Natural killer cell (primary cell): Measurements from ENCODE around the gene COL8A1. TPM values are rescaled to one million over a fixed set of nuclear protein-coding genes. Genes with fewer than 3 reads are reported as not detected.

Source experiments
- ATAC-seq, 3 donors: fragments of 150-1000 bp in 2 of 3; fragments of 200-7000 bp in 1 of 3; cut with Tn5 transposase; 1 replicate in 1 of 3; 2 replicates in 2 of 3; pipeline ENCODE4 v1.10.0; 2021; ENCODE audit warnings: mild to moderate bottlenecking in 2 of 3, moderate library complexity in 2 of 3
- DNase-seq, 2 donors: peaks; one replicate each; pipeline versions ENCODE4 v3.0.0 to v3.0.0-alpha.2; 2013 to 2021; ENCODE audit warnings: mixed read lengths in 1 of 2
- H3K27ac ChIP-seq: one replicate; pipeline ENCODE4 v1.5.1; 2013; ENCODE audit warnings: mild to moderate bottlenecking, low read length
- H3K27me3 ChIP-seq: one replicate; pipeline ENCODE4 v1.6.1; 2013; ENCODE audit warnings: low read length; ENCODE audit not compliant: control insufficient read depth, insufficient read depth
- H3K36me3 ChIP-seq: one replicate; pipeline ENCODE4 v1.6.1; 2013; ENCODE audit warnings: low read length; ENCODE audit not compliant: control insufficient read depth, insufficient read depth
- H3K4me1 ChIP-seq: one replicate; pipeline ENCODE4 v1.6.1; 2013; ENCODE audit warnings: low read length; ENCODE audit not compliant: control insufficient read depth, insufficient read depth
- H3K4me3 ChIP-seq: one replicate; pipeline ENCODE4 v1.5.1; 2013; ENCODE audit warnings: low read length
- H3K9me3 ChIP-seq: one replicate; pipeline ENCODE4 v1.6.1; 2013; ENCODE audit warnings: low read length; ENCODE audit not compliant: control insufficient read depth, insufficient read depth
- H3K27ac Mint-ChIP-seq, 2 donors: one replicate each; pipeline ENCODE4 v1.8.0; 2022; ENCODE audit warnings: mild to moderate bottlenecking in 2 of 2, mixed read lengths in 2 of 2, moderate library complexity in 1 of 2
- H3K27me3 Mint-ChIP-seq, 2 donors: one replicate each; pipeline ENCODE4 v1.8.0; 2022; ENCODE audit warnings: low read depth in 2 of 2, mixed read lengths in 2 of 2
- H3K36me3 Mint-ChIP-seq: one replicate; pipeline ENCODE4 v1.8.0; 2022; ENCODE audit warnings: mixed read lengths
- H3K4me1 Mint-ChIP-seq, 2 donors: one replicate each; pipeline ENCODE4 v1.8.0; 2022; ENCODE audit warnings: mixed read lengths in 2 of 2
- H3K4me3 Mint-ChIP-seq: one replicate; pipeline ENCODE4 v1.8.0; 2022; ENCODE audit warnings: mild to moderate bottlenecking, moderate library complexity, mixed read lengths
- H3K9me3 Mint-ChIP-seq, 2 donors: one replicate each; pipeline ENCODE4 v1.8.0; 2022; ENCODE audit warnings: mixed read lengths in 2 of 2
- WGBS: methylation state at CpG from one replicate; pipeline ENCODE4 v1.1.7; 2013; ENCODE audit warnings: missing lambda C conversion rate; ENCODE audit not compliant: insufficient coverage; 5-methylcytosine and 5-hydroxymethylcytosine counted together
- intact Hi-C: fragments of 100-400 bp; cut with micrococcal nuclease; formaldehyde crosslinking; loops from one replicate; pipeline ENCODE4 v1.14.2; 2022
- total RNA-seq, 4 donors: library from RNA; stranded (reverse); fragments of 120-200 nt in 1 of 4; gene quantifications; one replicate each; pipeline versions ENCODE4 v1.2.3 to v1.2.4, GENCODE V29; 2013 to 2022
- TF ChIP-seq, protein P1 (sequence below): fragments of 200-600 bp; IDR thresholded peaks from one replicate; pipeline ENCODE4 v1.8.0; 2022; ENCODE audit warnings: antibody characterized with exemption

The COL8A1 gene
- total RNA-seq, 3 donors from 2014 or later (not counting 1 experiment from before 2014, with no cell fraction given), result 0.12 to 0.23 TPM; not detected in 1

DNA sequence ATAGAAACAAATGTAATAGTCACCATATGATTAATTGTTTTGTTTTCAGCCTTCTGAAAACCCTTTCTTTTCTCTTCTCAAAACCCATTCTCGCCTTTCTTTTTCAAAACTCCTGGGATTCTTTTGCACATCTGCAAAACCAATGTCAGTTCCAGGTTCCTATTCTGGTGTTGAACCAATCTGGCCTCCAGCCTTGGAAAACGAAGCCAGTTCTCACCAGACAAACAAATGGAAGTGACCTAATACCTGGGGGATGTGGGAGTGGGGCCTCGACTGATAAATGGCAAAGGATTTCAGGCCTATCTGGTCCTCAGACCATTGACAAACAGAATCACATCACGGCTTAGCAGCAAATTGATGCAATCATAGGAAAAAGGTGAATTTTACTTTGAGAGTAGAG lies 73.0 kb downstream of the COL8A1 start:
- H3K27me3 Mint-ChIP-seq, result peaks cover 0 to 3% of the 10 kb centered on the region in 2 donors
- no peak overlapping the region for H3K4me3 ChIP-seq
- DNase-seq, result no peak
- no peak overlapping the region for H3K4me3 Mint-ChIP-seq
- H3K36me3 ChIP-seq, result no peaks in the 10 kb centered on the region
- H3K27ac Mint-ChIP-seq, result no peak overlapping the region
- peaks cover 4 to 5% of the 10 kb centered on the region in 2 donors for H3K9me3 Mint-ChIP-seq
- H3K36me3 Mint-ChIP-seq, result no peaks in the 10 kb centered on the region
- TF ChIP-seq, protein P1, sequence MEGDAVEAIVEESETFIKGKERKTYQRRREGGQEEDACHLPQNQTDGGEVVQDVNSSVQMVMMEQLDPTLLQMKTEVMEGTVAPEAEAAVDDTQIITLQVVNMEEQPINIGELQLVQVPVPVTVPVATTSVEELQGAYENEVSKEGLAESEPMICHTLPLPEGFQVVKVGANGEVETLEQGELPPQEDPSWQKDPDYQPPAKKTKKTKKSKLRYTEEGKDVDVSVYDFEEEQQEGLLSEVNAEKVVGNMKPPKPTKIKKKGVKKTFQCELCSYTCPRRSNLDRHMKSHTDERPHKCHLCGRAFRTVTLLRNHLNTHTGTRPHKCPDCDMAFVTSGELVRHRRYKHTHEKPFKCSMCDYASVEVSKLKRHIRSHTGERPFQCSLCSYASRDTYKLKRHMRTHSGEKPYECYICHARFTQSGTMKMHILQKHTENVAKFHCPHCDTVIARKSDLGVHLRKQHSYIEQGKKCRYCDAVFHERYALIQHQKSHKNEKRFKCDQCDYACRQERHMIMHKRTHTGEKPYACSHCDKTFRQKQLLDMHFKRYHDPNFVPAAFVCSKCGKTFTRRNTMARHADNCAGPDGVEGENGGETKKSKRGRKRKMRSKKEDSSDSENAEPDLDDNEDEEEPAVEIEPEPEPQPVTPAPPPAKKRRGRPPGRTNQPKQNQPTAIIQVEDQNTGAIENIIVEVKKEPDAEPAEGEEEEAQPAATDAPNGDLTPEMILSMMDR, result no peak
- no peak for ATAC-seq
- no peaks in the 10 kb centered on the region for H3K4me1 ChIP-seq
- H3K9me3 ChIP-seq, result no peaks in the 10 kb centered on the region
- 76% methylated on average over 4 of the region's 4 CpGs for WGBS
- H3K27ac ChIP-seq, result no peak overlapping the region
- H3K27me3 ChIP-seq, result no peaks in the 10 kb centered on the region
- H3K4me1 Mint-ChIP-seq, result no peaks in the 10 kb centered on the region
- intact Hi-C loops, result no loop called here

- WGBS, result 80% methylated on average over 4 of the region's 5 CpGs
- Histone ChIP-seq H3K4me1 (no peaks in the 10 kb centered on the region), H3K9me3 (no peaks in the 10 kb centered on the region), H3K36me3 (no peaks in the 10 kb centered on the region), H3K4me3 (no peak overlapping the region), H3K27me3 (no peaks in the 10 kb centered on the region), H3K27ac (no peak overlapping the region)
- DNase-seq, result no peak
- Mint-ChIP-seq H3K27ac (no peak overlapping the region), H3K4me3 (no peak overlapping the region), H3K9me3 (peaks cover 4 to 5% of the 10 kb centered on the region in 2 donors), H3K27me3 (peaks cover 0 to 3% of the 10 kb centered on the region in 2 donors), H3K4me1 (no peaks in the 10 kb centered on the region), H3K36me3 (no peaks in the 10 kb centered on the region)
- no peak for ATAC-seq
- TF ChIP-seq, protein P1, result no peak
- intact Hi-C loops, result no loop called here
These were observed 74.0 kb downstream of the COL8A1 start for GRCh38 chr3:99712291-99712954.

DNA sequence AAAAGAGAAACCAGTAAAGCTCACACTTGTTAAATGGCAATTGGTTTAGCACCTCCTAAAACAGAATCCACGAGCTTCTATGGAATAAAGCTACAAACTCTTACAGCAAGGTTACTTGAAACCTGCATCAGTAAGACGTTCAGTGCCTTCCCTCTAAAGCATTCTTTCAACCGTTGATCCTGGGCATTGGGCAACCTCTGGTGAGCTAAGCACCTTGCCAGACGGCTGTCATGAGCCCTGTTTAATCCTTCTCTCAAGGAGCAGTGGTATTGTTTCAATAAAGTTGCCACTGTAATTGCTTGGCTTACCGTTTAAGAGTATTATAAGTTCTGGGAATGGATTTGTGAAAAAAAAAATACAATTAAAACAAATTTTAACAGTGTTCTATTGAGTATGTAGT lies 75.0 kb downstream of the COL8A1 start:
- intact Hi-C loops, result no loop called here
- Mint-ChIP-seq H3K9me3 (peaks cover 4 to 7% of the 10 kb centered on the region in 2 donors), H3K4me1 (no peaks in the 10 kb centered on the region), H3K4me3 (no peak overlapping the region), H3K36me3 (no peaks in the 10 kb centered on the region), H3K27ac (no peak overlapping the region), H3K27me3 (peaks cover 0 to 3% of the 10 kb centered on the region in 2 donors)
- no peaks in the 10 kb centered on the region for H3K27me3 ChIP-seq
- no peaks in the 10 kb centered on the region for H3K36me3 ChIP-seq
- ATAC-seq (no peak), DNase-seq (no peak)
- no peak overlapping the region for H3K4me3 ChIP-seq
- H3K27ac ChIP-seq, result no peak overlapping the region
- no peaks in the 10 kb centered on the region for H3K9me3 ChIP-seq
- WGBS, result 65% methylated on average over 4 of the region's 5 CpGs
- H3K4me1 ChIP-seq, result no peaks in the 10 kb centered on the region
- TF ChIP-seq, protein P1, result no peak

DNA sequence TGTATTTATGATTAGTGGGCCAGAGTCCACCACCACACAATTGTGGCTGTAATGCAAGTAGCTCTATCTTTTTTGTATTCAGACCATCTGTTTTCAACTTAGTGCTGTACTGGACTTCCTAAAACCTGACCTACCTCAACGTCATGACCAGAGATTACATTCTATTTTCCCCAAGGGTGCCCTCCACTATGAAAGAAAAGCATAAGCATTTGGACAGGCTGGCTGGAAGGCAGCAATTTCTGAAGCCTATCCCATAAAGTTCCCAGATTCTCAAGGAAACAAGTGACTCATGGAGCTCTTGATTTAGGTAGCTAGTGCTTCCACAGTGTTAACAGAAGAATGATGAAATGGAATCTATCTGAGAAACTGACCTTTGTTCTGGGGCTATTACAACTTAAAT lies 75.8 kb downstream of the COL8A1 start:
- ATAC-seq, result no peak
- 68% methylated on average over 1 of the region's 1 CpG for WGBS

More for the DNA sequence above, 75.8 kb downstream of the COL8A1 start:
- Histone ChIP-seq H3K4me1 (no peaks in the 10 kb centered on the region), H3K27ac (no peak overlapping the region), H3K27me3 (no peaks in the 10 kb centered on the region), H3K36me3 (no peaks in the 10 kb centered on the region), H3K4me3 (no peak overlapping the region), H3K9me3 (no peaks in the 10 kb centered on the region)
- Mint-ChIP-seq H3K27me3 (peaks cover 0 to under 1% of the 10 kb centered on the region in 2 donors), H3K36me3 (no peaks in the 10 kb centered on the region), H3K4me3 (no peak overlapping the region), H3K9me3 (peaks cover under 1 to 5% of the 10 kb centered on the region in 2 donors), H3K4me1 (no peaks in the 10 kb centered on the region), H3K27ac (no peak overlapping the region)
- no peak for DNase-seq
- TF ChIP-seq, protein P1, result no peak
- intact Hi-C loops, result no loop called here
